Right lobe of liver (tissue), 6 donors: ENCODE measurements around the gene SBSN. TPM values are rescaled to one million over a fixed set of nuclear protein-coding genes. Genes with fewer than 3 reads are reported as not detected.

Experiments
- ATAC-seq, 4 donors: fragments of 200-7000 bp; cut with Tn5 transposase; one replicate each; pipeline ENCODE4 v1.9.1; 2020; ENCODE audit warnings: mild to moderate bottlenecking in 4 of 4, moderate library complexity in 4 of 4
- DNase-seq, 3 donors: peaks; one replicate each; pipeline ENCODE4 v3.0.0-alpha.2; 2020
- H3K27ac ChIP-seq, 3 donors: fragments of 200-600 bp; one replicate each; pipeline ENCODE4 v1.8.0; 2022
- H3K27me3 ChIP-seq, 2 donors: fragments of 200-600 bp; one replicate each; pipeline ENCODE4 v1.8.0; 2022
- H3K36me3 ChIP-seq, 4 donors: fragments of 200-600 bp; sonication (generic) in 1 of 4; one replicate each; pipeline versions ENCODE4 v1.5.1 to v1.8.0; 2017 to 2022; ENCODE audit warnings: control low read depth in 1 of 4
- H3K4me1 ChIP-seq, 4 donors: fragments of 200-600 bp; sonication (generic) in 1 of 4; one replicate each; pipeline versions ENCODE4 v1.5.1 to v1.8.0; 2017 to 2022; ENCODE audit warnings: control low read depth in 1 of 4
- H3K4me3 ChIP-seq, 3 donors: fragments of 200-600 bp; one replicate each; pipeline ENCODE4 v1.8.0; 2022
- H3K9me3 ChIP-seq, 4 donors: fragments of 200-600 bp; sonication (generic) in 1 of 4; one replicate each; pipeline versions ENCODE4 v1.5.1 to v1.8.0; 2017 to 2022; ENCODE audit warnings: control low read depth in 1 of 4
- POLR2A ChIP-seq: fragments of 450-650 bp; IDR thresholded peaks from one replicate; pipeline ENCODE4 v1.6.1; 2017; ENCODE audit warnings: antibody characterized with exemption, mild to moderate bottlenecking
- WGBS: methylation state at CpG from one replicate; pipeline ENCODE4 v1.1.6; 2018; ENCODE audit warnings: low coverage, low lambda C conversion rate; ENCODE audit not compliant: insufficient coverage; ENCODE audit errors: missing lambda C conversion rate; 5-methylcytosine and 5-hydroxymethylcytosine counted together
- intact Hi-C, 2 donors: fragments of 100-400 bp; cut with DNase I; formaldehyde crosslinking; loops; one replicate each; pipeline versions ENCODE4 v1.11.2 to v1.14.1; 2022
- long read RNA-seq: library from polyadenylated mRNA; unstranded; transcript quantifications from one replicate; pipeline ENCODE4 v2.0.0, GENCODE V29; 2019
- total RNA-seq, 6 experiments: library from RNA; depleted of rRNA in 2 of 6; stranded (reverse); fragments of >200 nt in 2 of 6; fragmentation: NEBNext Ultra II Directional in 3 of 6; extraction: Animal tissue kit (Norgen Biotek cat#: 25700) in 3 of 6; gene quantifications; one replicate each; pipeline versions ENCODE4 v1.1.0 to v1.2.4, GENCODE V29; 2016 to 2023
- TF ChIP-seq, protein P1 (sequence below), 4 donors: fragments of 200-600 bp in 3 of 4; fragments of 450-650 bp in 1 of 4; IDR thresholded peaks; one replicate each; pipeline versions ENCODE4 v1.5.1 to v1.8.0; 2016 to 2022; ENCODE audit warnings: antibody characterized with exemption in 4 of 4, mild to moderate bottlenecking in 2 of 4
- donor health status: DM: no; HTN: yes; CAD: no.
- donor health status: DM: no; HTN: no; CAD: no.
- donor health status: DM: no; HTN: no; CAD: no.
- donor health status: DM: no; HTN: yes; CAD: no.
- donor health status: DM: no; HTN: yes; CAD: no.

The SBSN gene, protein sequence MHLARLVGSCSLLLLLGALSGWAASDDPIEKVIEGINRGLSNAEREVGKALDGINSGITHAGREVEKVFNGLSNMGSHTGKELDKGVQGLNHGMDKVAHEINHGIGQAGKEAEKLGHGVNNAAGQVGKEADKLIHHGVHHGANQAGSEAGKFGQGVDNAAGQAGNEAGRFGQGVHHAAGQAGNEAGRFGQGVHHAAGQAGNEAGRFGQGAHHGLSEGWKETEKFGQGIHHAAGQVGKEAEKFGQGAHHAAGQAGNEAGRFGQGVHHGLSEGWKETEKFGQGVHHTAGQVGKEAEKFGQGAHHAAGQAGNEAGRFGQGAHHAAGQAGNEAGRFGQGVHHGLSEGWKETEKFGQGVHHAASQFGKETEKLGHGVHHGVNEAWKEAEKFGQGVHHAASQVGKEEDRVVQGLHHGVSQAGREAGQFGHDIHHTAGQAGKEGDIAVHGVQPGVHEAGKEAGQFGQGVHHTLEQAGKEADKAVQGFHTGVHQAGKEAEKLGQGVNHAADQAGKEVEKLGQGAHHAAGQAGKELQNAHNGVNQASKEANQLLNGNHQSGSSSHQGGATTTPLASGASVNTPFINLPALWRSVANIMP
- total RNA-seq = under 1 TPM in 1 of 6 experiments, not detected in 5; 0.24 TPM
- long read RNA-seq = 0 reads

DNA sequence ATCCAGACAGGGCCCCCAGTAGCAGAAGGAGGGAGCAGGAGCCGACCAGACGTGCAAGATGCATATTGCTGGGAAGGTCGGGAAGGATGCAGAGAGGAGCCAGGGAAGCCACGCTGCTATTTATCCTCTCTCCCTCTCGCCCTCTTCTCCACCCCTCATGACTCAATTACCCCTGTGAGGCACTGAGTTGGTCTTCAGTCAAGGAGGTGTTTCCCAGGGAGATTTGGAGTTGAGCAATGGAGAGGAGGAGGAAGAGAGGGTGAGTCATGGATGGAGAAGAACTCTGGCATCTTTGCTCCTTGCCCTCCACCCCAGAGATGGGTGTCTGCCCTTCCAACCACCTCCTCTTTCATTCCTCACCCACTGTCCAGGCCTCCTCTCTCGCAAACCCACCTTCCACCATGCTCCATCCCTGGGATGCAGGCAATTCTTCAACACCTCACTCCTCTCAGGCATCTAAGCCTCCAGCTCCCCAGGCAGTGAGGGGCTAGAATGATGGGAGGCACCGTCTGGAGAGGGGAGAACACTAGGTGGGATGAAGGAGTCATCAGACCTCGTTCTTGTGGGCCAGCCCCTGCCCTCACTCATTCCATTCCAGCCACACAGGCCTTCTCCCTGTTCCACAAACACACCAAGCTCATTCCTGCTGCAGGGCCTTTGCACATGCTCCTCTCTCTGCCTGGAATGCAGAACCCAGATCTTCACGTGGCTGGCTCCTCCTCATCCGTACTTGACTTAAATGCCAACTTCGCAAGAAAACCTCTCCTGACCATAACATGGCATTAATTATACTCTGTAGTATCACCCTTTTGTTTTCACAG, at the start of gene SBSN:
TSS of gene SBSN (minus strand) at position 94 of the 821 bp plus-strand sequence. CDS start at position 64, 30 bp downstream.
- no peak within 1 kb of the TSS for H3K4me3 ChIP-seq
- intact Hi-C loops = no loop called here
- H3K27ac ChIP-seq = no peak within 1 kb of the TSS
- no peak for DNase-seq
- H3K36me3 ChIP-seq = no peaks in the 10 kb centered on the region
- no peaks in the 10 kb centered on the region for H3K27me3 ChIP-seq
- ATAC-seq = no peak
- TF ChIP-seq POLR2A = no peak
- TF ChIP-seq, protein P1, sequence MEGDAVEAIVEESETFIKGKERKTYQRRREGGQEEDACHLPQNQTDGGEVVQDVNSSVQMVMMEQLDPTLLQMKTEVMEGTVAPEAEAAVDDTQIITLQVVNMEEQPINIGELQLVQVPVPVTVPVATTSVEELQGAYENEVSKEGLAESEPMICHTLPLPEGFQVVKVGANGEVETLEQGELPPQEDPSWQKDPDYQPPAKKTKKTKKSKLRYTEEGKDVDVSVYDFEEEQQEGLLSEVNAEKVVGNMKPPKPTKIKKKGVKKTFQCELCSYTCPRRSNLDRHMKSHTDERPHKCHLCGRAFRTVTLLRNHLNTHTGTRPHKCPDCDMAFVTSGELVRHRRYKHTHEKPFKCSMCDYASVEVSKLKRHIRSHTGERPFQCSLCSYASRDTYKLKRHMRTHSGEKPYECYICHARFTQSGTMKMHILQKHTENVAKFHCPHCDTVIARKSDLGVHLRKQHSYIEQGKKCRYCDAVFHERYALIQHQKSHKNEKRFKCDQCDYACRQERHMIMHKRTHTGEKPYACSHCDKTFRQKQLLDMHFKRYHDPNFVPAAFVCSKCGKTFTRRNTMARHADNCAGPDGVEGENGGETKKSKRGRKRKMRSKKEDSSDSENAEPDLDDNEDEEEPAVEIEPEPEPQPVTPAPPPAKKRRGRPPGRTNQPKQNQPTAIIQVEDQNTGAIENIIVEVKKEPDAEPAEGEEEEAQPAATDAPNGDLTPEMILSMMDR (IDR thresholded peaks at IDR 0.05) = no peak
- no peaks in the 10 kb centered on the region for H3K9me3 ChIP-seq
- H3K4me1 ChIP-seq = no peaks in the 10 kb centered on the region
- WGBS = 55% methylated on average over 7 of the region's 11 CpGs

DNA sequence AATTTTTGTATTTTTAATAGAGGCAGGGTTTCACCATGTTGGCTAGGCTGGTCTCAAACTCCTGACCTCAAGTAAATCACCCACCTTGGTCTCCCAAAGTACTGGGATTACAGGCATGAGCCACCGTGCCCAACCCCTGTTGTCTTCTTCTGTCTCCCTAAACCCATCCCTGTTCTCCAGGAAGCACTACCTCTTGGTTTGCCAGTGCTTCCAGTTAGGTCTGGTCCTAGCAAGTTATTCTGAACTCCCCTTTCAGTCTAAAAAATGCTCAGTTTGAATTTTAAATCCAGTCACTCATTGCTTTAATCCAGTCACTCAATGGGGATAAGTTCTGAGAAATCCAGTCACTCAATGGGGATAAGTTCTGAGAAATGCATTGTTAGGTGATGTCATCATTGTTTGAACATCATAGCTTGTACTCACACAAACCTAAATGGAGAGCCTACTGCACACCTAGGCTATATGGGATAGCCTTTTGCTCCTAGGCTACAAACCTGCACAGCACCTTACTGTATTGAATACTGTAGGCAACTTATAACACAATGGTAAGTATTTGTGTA, 43.4 kb upstream of the SBSN start:
- intact Hi-C loops = no loop called here
- Histone ChIP-seq H3K27me3 (no peaks in the 10 kb centered on the region), H3K4me1 (no peaks in the 10 kb centered on the region), H3K4me3 (no peak overlapping the region), H3K27ac (no peak overlapping the region), H3K36me3 (no peaks in the 10 kb centered on the region), H3K9me3 (peaks cover 0 to 4% (median 1%) of the 10 kb centered on the region in 4 donors)
- TF ChIP-seq, protein P1 (IDR thresholded peaks at IDR 0.05) = no peak
- no peak for TF ChIP-seq POLR2A
- 80% methylated on average over 1 of the region's 1 CpG for WGBS
- DNase-seq (no peak), ATAC-seq (no peak)

DNA sequence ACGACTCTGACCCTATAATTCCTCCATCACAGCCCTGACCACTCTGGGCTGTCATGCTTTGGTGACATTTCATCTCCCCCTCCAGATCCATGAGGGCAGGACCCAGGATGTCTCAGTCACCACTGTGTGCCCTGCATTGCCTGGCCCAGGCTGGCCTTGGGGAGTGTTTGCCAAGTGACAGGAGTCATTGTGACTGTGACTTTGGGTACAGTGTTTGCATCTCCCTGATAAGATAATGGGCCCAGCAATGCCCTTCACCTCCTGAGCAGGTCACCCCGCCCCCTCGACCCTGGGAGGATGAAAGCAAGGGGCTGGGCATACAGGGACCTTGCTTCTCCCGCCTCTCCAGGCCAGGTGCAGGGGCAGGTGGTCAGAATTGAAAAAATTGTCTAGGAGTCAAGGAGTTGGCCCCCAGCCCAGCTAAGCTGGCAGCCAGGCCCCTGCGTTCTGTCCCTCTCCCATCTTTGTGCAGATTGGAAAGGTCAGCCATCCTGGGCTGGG, 41.2 kb upstream of the SBSN start:
- H3K9me3 ChIP-seq = no peaks in the 10 kb centered on the region
- DNase-seq (no peak), ATAC-seq (peak in 1 of 4 donors; percentile 29)
- H3K27ac ChIP-seq = no peak overlapping the region
- H3K4me3 ChIP-seq = no peak overlapping the region
- no peaks in the 10 kb centered on the region for H3K36me3 ChIP-seq
- no peaks in the 10 kb centered on the region for H3K27me3 ChIP-seq
- 53% methylated on average over 4 of the region's 5 CpGs for WGBS
- no peaks in the 10 kb centered on the region for H3K4me1 ChIP-seq
- TF ChIP-seq POLR2A = no peak
- TF ChIP-seq, protein P1 (IDR thresholded peaks at IDR 0.05) = no peak
- intact Hi-C loops = no loop called here

DNA sequence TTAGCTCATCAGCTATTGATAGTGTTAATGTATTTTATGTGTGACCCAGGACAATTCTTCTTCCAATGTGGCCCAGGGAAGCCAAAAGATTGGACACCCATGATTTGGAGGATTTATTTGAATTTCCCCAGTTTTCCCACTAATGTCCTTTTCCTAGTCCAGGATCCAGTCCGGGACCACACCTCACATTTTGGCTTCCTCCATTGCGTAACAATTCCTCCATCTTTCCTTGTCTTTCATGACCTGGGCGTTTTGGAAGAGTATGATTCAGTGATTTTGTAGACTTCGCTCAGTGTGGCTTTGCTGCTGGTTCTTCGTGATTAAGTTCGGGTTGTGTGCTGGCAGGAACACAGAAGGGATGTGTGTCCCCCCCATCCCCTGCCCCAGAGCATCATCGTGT, 38.6 kb upstream of the SBSN start:
- no peak overlapping the region for H3K4me3 ChIP-seq
- H3K9me3 ChIP-seq = no peaks in the 10 kb centered on the region
- no peaks in the 10 kb centered on the region for H3K36me3 ChIP-seq
- 81% methylated on average over 6 of the region's 7 CpGs for WGBS
- no peak for DNase-seq
- no peaks in the 10 kb centered on the region for H3K4me1 ChIP-seq
- H3K27ac ChIP-seq = no peak overlapping the region
- TF ChIP-seq POLR2A = no peak
- TF ChIP-seq, protein P1 (IDR thresholded peaks at IDR 0.05) = no peak
- no peaks in the 10 kb centered on the region for H3K27me3 ChIP-seq
- ATAC-seq = no peak
- intact Hi-C loops = no loop called here
